GM21528 (cell line): Measurements from ENCODE around the gene HECTD2.
"Not testable (repeated sequence)": the region's sequence is repeated elsewhere in the genome, so short reads cannot be mapped to it uniquely, and the experiment has no call there.

Experiments
- ATAC-seq: cut with Tn5 transposase; IDR thresholded peaks from one replicate; pipeline ENCODE4 v1.9.1; 2021; ENCODE audit warnings: mild to moderate bottlenecking, moderate library complexity; ENCODE audit not compliant: unreplicated experiment, low FRiP score

HECTD2 gene

DNA sequence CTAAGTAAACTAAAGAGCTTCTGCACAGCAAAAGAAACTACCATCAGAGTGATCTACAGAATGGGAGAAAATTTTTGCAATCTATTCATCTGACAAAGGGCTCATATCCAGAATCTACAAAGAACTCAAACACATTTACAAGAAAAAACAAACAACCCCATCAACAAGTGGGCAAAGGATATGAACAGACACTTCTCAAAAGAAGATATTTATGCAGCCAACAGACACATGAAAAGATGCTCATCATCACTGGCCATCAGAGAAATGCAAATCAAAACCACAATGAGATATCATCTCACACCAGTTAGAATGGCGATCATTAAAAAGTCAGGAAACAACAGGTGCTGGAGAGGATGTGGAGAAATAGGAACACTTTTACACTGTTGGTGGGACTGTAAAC is 124.6 kb downstream of the HECTD2 start:
- ATAC-seq, result not testable (repeated sequence)

DNA sequence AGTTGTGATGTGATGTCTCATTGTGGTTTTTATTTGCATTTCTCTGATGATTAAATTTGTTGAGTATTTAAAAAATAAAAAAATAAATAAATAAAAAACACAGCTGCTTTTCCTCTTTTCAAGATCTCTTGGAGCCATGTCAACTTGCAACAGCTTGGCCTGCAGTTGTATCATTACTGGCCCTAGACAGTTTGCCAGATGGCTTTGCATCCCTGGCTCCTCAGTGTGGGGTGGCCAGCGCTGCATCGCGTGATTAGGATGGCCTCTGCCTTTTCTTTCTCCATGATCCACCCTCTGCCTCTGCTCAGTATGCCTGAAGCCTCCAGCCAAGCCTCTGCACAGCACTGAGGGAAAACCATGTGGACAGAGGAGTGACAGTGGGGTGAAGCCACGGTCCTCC is 126.0 kb downstream of the HECTD2 start:
- no peak for ATAC-seq

DNA sequence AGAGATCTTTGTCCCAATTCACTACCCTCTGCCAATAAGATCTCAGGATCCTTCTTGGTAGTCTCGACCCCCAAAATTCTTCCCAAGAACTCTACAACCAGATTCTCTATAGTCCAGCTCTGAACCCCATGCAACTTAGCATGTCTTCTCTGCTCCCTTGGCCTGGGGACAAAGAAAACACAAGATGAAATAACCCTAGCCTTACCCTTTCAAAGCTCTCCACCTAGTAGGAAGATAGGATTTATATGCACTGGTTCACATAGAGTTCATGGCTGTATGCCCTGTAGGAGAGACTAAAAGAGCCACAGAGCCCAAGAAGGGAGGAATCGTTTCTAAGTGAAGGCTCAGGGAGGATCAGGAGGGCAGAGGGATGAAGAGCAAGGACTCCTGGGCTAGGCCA is 126.6 kb downstream of the HECTD2 start:
- no peak for ATAC-seq

DNA sequence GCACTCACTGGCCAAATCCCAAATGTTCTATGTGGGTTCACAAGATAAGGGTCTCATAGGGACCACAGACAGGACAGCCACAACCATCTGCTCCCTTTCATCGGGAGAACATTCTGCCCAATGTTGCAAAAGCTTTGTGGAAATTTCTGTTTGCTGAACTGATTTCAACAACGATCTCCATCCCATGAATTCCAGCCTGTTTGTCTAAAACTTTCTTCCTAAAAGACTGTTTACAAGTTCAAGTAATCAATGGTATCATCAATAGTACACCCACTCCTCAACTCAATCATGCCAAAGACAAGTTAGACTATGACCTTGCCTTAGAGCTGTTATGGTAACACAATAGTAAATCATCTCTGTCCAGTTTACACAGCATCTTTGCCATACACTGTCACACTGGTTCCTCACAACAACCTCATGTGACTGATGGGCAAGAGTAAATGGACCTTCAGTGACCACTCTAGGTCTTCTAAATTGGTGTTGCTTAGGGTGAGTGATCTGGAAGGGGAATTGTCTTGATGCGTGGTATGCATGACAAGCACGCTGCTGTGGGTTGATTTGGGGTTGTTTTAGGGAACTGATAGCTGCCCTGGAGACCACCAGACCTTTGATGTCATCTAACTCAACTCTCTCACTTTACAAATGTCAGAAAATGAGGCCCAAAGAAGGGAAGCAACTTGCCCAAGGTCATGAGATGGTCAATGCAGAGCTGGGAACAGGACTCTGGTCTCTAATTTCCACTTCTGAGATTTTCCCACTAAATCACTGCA is 127.7 kb downstream of the HECTD2 start:
- no peak for ATAC-seq

DNA sequence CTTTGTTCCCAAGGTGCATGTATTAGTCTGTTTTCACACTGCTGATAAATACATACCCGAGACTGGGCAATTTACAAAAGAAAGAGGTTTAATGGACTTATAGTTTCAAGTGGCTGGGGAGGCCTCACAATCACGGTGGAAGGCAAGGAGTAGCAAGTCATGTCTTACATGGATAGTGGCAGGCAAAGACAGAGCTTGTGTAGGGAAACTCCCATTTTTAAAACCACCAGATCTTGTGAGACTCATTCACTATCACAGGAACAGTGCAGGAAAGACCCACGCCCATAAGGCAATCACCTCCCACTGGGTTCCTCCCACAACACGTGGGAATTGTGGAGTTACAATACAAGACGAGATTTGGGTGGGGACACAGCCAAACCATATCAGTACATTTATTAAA is 129.8 kb downstream of the HECTD2 start:
- ATAC-seq, result no peak

DNA sequence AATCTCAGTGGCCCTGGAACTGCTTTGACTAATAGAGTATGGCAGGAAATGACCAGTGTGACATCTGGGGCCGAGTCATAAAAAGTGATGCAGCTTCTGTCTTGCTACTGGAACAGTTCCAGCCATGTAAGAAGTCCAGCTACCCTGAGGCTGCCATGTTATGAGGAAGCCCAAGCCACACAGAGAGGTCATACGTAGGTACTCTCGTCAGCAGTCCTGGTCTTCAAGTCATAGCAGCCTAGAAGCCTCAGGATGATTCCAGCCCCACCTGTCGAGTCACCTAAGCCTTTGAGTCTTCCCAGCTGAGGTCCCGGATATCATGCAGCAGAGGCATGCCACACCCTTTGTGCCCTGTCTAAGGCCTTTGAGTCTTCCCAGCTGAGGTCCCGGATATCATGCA is 130.6 kb downstream of the HECTD2 start:
- ATAC-seq, result no peak

DNA sequence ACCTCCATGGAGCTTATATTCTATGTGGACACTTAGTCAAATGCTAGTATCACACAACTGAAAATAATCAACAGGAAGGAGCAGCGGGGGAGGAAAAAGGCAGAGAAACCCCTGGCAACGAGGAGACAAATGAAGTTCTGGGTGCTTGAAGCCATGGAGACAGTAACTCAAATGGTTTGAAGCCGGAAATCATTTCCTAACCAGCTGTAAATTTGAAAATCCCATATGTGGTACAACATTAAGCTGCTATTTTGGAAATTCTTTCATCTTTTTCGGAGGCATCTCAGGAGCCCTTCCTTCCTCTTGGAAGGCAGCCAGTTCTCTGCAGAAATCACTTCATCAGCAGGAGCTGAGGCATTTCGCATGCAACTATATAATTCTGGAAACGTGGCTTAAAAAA is 131.3 kb downstream of the HECTD2 start:
- ATAC-seq, result no peak

DNA sequence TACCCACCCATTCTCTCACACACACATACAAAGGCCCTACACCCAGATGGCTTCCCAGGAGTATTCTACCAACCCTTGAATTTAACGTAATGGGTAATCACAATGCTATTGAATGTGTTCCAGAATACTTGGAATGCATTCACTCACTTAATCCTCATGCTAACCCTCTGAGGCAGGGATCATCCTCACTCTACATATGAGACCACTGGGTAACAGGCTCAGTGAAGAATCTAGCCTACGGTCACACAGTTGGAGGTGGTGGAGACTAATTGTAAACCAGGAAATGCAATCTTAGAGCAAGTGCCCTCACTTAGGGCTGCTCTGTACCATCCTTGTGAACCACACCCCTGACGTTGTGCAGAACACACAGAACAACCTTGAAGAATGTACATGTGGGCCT is 135.2 kb downstream of the HECTD2 start:
- ATAC-seq, result no peak

DNA sequence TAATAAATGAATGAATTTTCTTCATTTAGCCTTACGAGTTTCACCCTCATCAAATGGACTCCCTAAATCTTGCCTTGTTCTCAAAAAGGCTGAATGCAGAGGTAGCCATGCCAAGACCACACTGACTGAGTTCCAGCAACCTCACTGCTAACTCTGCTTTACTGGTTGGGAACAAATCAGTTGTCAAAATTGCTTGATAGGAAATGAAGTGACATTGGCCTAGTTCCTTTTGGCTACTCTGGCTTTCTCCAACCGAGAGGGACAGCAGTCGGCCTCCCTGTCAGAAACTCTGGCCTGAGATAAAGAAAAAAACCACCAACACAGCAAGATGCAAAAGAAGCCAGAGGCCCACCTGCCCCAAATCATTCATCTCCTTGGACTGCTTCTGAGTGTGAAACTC is 135.7 kb downstream of the HECTD2 start:
- no peak for ATAC-seq

DNA sequence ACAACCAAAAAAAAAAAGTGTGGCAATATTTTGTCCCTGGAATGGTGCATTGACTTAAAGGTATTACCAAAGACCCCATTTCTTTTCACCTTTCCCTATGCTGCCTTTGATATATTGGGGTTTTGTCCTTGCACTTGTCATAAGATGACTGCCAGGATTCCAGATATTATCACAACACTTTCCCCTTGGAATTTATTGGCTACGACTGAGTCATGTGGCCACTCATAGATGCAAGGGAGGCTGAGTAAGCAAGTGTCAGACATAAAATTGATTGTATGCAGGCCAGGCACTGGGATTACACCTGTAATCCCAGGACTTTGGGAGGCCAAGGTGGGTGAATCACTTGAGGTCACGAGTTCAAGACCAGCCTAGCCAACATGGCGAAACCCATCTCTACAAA is 139.1 kb downstream of the HECTD2 start:
- ATAC-seq, result no peak

DNA sequence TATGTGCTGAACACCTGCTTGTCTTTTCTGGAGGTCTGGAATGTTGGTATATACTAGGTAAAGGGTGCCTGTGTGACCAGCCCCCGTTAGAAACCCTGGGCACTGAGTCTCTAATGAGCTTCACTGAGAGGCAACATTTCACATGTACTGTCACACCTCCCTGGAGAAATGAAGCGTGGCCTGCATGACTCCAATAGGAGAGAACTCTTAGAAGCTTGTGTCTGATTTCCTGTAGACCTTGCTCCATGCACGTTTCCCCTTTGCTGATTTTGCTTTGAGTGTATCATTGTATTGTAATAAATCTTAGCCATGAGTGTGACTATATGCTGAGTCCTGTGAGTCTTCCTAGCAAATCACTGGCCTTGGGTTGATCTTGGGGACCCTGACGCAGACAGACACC is 139.9 kb downstream of the HECTD2 start:
- no peak for ATAC-seq

DNA sequence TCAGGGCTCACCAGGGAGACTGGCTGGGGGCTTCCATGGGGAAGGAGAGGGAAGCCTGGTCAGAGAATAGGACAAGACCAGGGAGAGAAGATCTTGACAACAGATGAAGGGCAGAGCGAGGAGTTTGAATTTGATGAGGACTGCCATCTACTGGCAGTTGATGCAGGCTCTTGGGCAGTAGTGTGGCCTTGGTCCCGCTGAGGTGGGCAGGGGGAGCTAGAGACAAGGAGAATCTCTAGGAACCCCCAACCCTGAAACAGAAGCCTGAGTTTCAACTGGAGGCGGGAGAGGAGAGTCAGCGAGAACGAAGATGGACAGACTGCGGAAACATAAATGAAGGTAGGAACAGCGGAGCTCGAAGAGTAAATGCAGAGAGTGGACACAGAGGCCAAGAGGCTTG is 141.7 kb downstream of the HECTD2 start:
- no peak for ATAC-seq

DNA sequence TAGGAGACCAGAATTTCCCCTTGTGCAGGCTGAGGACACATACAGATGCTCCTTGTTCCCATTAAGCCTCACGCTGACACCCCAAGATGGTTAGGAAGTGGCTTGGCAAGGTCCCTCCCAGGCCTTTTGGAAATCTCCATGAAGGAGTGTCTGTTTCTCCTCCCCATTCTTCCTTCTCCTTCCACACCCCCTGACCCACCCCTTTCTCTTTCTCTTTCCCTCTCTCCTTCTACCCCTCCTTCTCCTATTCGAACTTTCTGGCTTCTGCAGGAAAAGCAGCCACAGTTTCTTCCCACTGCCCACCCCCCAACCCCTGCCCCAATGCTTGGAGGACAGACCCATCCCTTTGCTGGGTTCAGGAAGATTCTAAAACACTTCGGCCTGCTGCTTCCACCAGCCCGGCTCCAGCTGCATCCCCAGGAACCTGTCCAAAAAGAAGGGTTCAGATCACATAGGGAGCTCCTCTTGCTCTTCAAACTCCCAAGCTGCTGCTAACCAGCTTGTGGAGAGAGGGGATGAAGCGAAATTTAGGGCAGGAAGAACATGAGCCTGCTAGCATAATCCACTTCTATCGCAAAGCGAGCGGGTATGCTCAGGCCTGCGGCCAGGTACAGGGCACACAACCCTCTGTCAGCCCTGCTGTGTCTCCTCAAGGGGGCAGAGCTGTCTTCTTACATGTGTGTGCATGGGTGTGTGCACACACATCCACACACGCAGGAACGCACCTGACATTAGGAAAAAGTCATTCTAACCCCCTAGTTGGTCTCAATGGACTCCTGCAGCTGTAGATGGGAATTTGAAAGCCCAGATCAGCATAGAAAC is 142.3 kb downstream of the HECTD2 start:
- ATAC-seq, result no peak

DNA sequence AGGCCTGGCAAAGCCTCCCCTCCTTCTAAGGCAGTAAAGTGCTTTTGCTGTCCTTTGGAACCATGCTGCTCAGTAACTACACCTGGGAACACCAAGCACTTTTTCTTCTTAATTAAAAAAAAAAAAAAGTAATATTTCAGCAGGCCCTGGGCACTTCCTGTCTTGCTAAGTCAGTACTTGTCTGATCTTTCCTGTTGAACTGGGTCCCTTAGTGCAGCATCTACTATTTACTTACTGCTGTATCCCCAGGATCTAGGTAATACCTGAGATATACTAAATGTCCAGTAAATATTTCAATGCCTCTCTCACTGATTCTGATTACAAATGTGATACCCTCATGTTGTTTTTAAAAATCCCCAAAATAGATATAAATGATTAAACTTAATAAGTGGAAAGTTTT is 145.3 kb downstream of the HECTD2 start:
- ATAC-seq, result no peak

DNA sequence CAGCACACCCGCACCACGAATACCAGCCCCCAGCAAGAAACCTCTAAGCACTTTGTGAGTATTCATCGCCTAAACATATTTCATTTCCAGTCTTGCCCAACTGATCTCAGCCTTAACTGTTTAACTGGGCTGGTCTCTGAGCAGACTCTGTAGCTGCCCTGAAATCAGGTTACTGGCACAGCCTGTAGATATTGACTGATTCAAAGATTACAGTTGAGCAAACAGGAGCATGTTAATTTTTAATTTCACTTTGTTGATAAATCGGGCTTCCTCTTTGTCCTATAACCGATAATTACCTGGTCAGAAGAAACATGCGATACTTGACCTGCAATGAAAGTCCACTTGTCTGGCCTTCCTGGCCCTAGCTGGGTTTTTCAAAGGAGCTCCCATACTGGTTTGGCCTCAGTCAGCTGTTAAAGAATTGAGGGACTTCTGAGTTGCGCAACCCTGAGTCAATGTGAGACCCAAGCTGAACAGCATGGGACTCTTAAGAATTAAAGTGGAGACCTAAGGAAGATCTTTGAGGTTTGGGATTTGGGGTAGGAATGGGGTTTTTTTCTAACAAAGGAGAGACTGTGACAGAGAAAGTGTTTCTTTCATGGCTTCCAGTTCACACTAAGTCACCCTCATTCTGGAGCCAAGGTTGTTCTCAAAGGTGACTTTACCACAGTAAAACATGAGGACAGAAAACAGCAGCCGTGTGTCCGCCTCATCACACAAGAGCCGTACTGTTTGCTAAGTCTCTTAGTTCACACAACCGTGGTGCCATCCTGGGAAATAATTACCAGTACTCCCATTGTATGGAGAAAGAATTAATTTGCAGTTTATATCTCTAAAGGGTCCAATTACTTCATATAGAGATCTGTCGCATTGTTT is 146.8 kb downstream of the HECTD2 start:
- no peak for ATAC-seq

DNA sequence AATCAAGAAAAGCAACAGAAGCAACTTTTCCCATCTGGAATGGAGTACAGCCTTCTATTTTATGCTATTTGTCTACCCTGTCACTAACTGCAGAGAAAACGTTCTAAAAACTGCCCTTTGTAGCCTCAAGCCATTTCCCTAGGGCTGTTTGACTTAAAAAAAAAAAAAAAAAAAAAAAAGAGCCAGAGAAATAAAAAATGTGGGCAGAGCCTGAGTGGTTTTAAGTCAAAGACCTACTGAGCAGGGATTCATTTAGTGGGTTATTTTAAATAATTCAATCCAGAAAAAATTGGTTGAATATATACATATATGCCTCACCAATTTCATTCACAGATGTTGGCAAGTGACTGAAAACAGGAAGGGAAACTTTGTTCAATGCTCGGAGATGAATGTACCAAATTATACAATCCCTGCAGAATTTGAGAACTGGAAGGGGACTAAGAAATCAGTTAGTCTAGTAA is 147.5 kb downstream of the HECTD2 start:
- no peak for ATAC-seq

DNA sequence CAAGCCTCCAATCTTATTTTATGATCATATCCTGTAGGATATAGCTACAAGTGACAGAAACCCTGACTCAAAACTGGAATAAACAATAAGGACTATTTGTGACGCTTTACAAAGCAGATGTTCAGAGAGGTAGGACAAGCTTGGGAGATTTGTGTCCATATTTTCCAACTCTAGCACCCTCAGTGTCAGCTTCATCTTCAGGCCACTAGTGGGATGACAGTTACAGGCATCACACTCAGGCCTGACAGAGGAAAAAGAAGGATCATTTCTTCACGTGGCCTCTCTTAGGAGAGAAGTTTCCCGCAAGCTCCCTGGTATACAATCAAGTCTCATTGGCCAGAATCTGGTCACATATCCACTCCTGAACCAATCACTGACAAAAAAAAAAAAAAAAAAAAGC is 148.3 kb downstream of the HECTD2 start:
- no peak for ATAC-seq

DNA sequence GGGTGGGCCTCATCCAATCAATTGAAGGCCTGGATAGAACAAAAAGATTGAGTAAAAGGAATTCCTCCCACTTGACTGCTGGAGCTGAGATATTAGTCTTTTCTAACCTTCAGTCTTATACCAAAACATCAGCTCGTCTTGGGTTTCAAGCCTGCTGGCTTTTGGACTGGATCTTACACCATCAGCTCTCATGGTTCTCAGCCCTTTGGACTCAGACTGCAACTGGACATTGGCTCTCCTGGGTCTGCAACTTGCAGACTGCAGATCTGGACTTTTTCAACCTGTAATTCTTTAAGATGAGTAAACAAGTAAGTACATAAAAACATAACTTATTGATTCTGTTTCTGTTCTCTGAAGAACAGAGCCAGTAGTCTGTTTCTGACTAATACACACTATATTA is 149.0 kb downstream of the HECTD2 start:
- no peak for ATAC-seq

DNA sequence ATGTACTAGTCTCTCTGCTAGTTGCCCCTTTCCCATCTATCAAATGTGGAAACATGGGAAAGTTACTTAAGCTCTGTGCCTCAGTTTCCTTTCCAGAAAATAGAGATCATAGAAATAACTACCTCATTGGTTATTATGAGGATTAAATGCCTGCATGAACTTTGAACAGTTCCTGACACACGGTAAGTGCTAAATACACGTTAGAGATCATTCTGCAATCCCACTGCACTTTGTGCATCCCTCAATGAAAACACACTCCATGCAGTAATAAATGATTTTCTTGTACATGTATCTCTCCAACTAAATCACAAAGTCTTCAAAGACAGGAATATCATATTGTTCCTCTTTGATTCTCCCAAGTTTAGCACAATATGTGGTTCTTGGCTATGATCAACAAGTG is 149.6 kb downstream of the HECTD2 start:
- ATAC-seq, result no peak

DNA sequence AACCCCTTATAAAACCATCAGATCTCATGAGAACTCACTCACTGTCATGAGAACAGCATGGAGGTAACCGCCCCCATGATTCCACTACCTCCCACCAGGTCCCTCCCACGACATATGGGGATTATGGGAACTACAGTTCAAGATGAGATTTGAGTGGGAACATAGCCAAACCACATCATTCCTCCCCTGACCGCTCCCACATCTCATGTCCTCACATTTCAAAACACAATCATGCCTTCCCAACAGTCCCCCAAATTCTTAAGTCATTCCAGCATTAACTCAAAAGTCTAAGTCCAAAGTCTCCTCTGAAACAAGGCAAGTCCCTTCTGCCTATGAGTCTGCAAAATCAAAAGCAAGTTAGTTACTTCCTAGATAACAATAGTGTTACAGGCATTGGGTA is 150.7 kb downstream of the HECTD2 start:
- not testable (repeated sequence) for ATAC-seq
